ENCODE results near the gene ZNF473. TPM values are rescaled to one million over a fixed set of nuclear protein-coding genes. Genes with fewer than 3 reads are reported as not detected.
"Not testable (repeated sequence)": the region's sequence is repeated elsewhere in the genome, so short reads cannot be mapped to it uniquely, and the experiment has no call there.

ZNF473 gene
- total and polyA plus RNA-seq, 2 donors (not counting 3 experiments of a cell fraction or from before 2014, with no cell fraction given): 3.8 to 8.7 TPM

DNA sequence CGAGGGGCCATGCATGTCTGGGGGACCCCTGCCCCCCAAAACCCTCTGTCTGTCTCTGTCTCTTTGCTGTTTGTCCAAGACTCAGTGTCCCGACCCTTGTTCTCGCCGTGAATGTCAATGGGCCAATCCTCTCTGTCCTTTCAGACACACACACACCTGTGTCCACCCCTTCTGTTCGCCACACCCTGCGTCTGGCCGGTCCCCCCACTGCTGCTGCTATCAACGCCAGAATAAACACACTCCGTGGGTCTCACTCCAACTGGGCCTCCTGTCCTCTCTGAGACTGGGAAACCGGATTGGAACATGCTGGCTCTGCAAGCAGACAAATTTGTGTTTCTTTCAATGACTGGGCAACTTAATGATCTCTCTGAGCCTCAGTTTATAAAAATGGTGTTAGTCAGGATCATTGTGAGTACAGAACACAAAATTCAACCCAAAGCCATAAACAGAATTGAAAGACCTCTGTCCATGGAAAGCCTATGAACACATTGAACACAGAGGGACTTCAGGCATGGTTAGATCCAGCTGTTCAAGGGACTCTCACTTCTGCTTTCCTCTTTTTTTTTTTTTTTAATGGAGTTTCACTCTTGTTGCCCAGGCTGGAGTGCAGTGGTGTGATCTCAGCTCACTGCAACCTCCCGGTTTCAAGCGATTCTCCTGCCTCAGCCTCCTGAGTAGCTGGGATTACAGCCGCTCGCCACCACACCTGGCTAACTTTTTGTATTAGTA is 50.0 kb downstream of the ZNF473 start:
- H3K9ac ChIP-seq (replicated peaks; ENCODE audit: extremely low read depth, insufficient read depth, low read length); FAIRE-seq; H2AFZ ChIP-seq (ENCODE audit: low read depth, low read length); H3K4me3 ChIP-seq (replicated peaks in 1 of 3; ENCODE audit: insufficient read depth in 1 of 3, low read depth in 1 of 3, low read length in 3 of 3); H3K4me2 ChIP-seq (ENCODE audit: insufficient read depth, low read length); H3K4me1 ChIP-seq (ENCODE audit: control insufficient read depth, extremely low read depth, insufficient read depth, low read length); CTCF ChIA-PET; BruUV-seq (replicated peaks); H3K36me3 ChIP-seq (ENCODE audit: control insufficient read depth in 2 of 2, extremely low read depth in 1 of 2, insufficient read depth in 2 of 2, low read length in 2 of 2); POLR2A ChIA-PET; H3K27me3 ChIP-seq (ENCODE audit: control insufficient read depth in 2 of 2, insufficient read depth in 2 of 2, low read length in 2 of 2); dilution Hi-C loops (cut with MboI; ENCODE audit: extremely low pct_ligation_motif_present, low sequenced_read_pairs); DNase-seq (ENCODE audit: low read depth, low spot score); intact Hi-C loops (cut with micrococcal nuclease); H4K20me1 ChIP-seq (replicated peaks; ENCODE audit: control insufficient read depth, extremely low read depth, insufficient read depth, low read length); H3K27ac ChIP-seq (ENCODE audit: insufficient read depth, low read depth, low read length); H3K9me3 ChIP-seq (replicated peaks; ENCODE audit: control insufficient read depth, insufficient read depth, low read length); H3K79me2 ChIP-seq (ENCODE audit: control insufficient read depth, insufficient read depth, low read length); H3K9me1 ChIP-seq (replicated peaks; ENCODE audit: control insufficient read depth, extremely low read depth, insufficient read depth, low read length): not testable (repeated sequence)

GRCh38 chr19:50076581-50077355 is 51.0 kb downstream of the ZNF473 start:
- H3K4me1 ChIP-seq (ENCODE audit: control insufficient read depth, extremely low read depth, insufficient read depth, low read length); H3K27me3 ChIP-seq (ENCODE audit: control insufficient read depth in 2 of 2, insufficient read depth in 2 of 2, low read length in 2 of 2); intact Hi-C loops (cut with micrococcal nuclease); H3K9ac ChIP-seq (replicated peaks; ENCODE audit: extremely low read depth, insufficient read depth, low read length); DNase-seq (ENCODE audit: low read depth, low spot score); H3K9me1 ChIP-seq (replicated peaks; ENCODE audit: control insufficient read depth, extremely low read depth, insufficient read depth, low read length); BruUV-seq (replicated peaks); H3K9me3 ChIP-seq (replicated peaks; ENCODE audit: control insufficient read depth, insufficient read depth, low read length); H3K4me2 ChIP-seq (ENCODE audit: insufficient read depth, low read length); H2AFZ ChIP-seq (ENCODE audit: low read depth, low read length); dilution Hi-C loops (cut with MboI; ENCODE audit: extremely low pct_ligation_motif_present, low sequenced_read_pairs); H4K20me1 ChIP-seq (replicated peaks; ENCODE audit: control insufficient read depth, extremely low read depth, insufficient read depth, low read length); H3K27ac ChIP-seq (ENCODE audit: insufficient read depth, low read depth, low read length); POLR2A ChIA-PET; H3K4me3 ChIP-seq (replicated peaks in 1 of 3; ENCODE audit: insufficient read depth in 1 of 3, low read depth in 1 of 3, low read length in 3 of 3); H3K79me2 ChIP-seq (ENCODE audit: control insufficient read depth, insufficient read depth, low read length); H3K36me3 ChIP-seq (ENCODE audit: control insufficient read depth in 2 of 2, extremely low read depth in 1 of 2, insufficient read depth in 2 of 2, low read length in 2 of 2); CTCF ChIA-PET: not testable (repeated sequence)
- FAIRE-seq: peak; percentile 37

- intact Hi-C loops (cut with micrococcal nuclease); CTCF ChIA-PET; H3K9me1 ChIP-seq (replicated peaks; ENCODE audit: control insufficient read depth, extremely low read depth, insufficient read depth, low read length); H3K4me2 ChIP-seq (ENCODE audit: insufficient read depth, low read length); H3K4me1 ChIP-seq (ENCODE audit: control insufficient read depth, extremely low read depth, insufficient read depth, low read length); H3K9me3 ChIP-seq (replicated peaks; ENCODE audit: control insufficient read depth, insufficient read depth, low read length); H3K9ac ChIP-seq (replicated peaks; ENCODE audit: extremely low read depth, insufficient read depth, low read length); dilution Hi-C loops (cut with MboI; ENCODE audit: extremely low pct_ligation_motif_present, low sequenced_read_pairs); H3K79me2 ChIP-seq (ENCODE audit: control insufficient read depth, insufficient read depth, low read length); H3K36me3 ChIP-seq (ENCODE audit: control insufficient read depth in 2 of 2, extremely low read depth in 1 of 2, insufficient read depth in 2 of 2, low read length in 2 of 2); POLR2A ChIA-PET; H2AFZ ChIP-seq (ENCODE audit: low read depth, low read length); H4K20me1 ChIP-seq (replicated peaks; ENCODE audit: control insufficient read depth, extremely low read depth, insufficient read depth, low read length); H3K4me3 ChIP-seq (replicated peaks in 1 of 3; ENCODE audit: insufficient read depth in 1 of 3, low read depth in 1 of 3, low read length in 3 of 3); H3K27ac ChIP-seq (ENCODE audit: insufficient read depth, low read depth, low read length); H3K27me3 ChIP-seq (ENCODE audit: control insufficient read depth in 2 of 2, insufficient read depth in 2 of 2, low read length in 2 of 2); BruUV-seq (replicated peaks); DNase-seq (ENCODE audit: low read depth, low spot score): not testable (repeated sequence)
- peak; percentile 18 for FAIRE-seq
These were observed 53.2 kb downstream of the ZNF473 start for GRCh38 chr19:50079014-50079413.

- H3K4me2 ChIP-seq (ENCODE audit: insufficient read depth, low read length); dilution Hi-C loops (cut with MboI; ENCODE audit: extremely low pct_ligation_motif_present, low sequenced_read_pairs); H3K36me3 ChIP-seq (ENCODE audit: control insufficient read depth in 2 of 2, extremely low read depth in 1 of 2, insufficient read depth in 2 of 2, low read length in 2 of 2); BruUV-seq (replicated peaks); H3K27ac ChIP-seq (ENCODE audit: insufficient read depth, low read depth, low read length); DNase-seq (ENCODE audit: low read depth, low spot score); H3K27me3 ChIP-seq (ENCODE audit: control insufficient read depth in 2 of 2, insufficient read depth in 2 of 2, low read length in 2 of 2); H3K4me3 ChIP-seq (replicated peaks in 1 of 3; ENCODE audit: insufficient read depth in 1 of 3, low read depth in 1 of 3, low read length in 3 of 3); H3K79me2 ChIP-seq (ENCODE audit: control insufficient read depth, insufficient read depth, low read length); intact Hi-C loops (cut with micrococcal nuclease); FAIRE-seq; H2AFZ ChIP-seq (ENCODE audit: low read depth, low read length); POLR2A ChIA-PET; H3K9me1 ChIP-seq (replicated peaks; ENCODE audit: control insufficient read depth, extremely low read depth, insufficient read depth, low read length); H3K9me3 ChIP-seq (replicated peaks; ENCODE audit: control insufficient read depth, insufficient read depth, low read length); H4K20me1 ChIP-seq (replicated peaks; ENCODE audit: control insufficient read depth, extremely low read depth, insufficient read depth, low read length); CTCF ChIA-PET; H3K9ac ChIP-seq (replicated peaks; ENCODE audit: extremely low read depth, insufficient read depth, low read length); H3K4me1 ChIP-seq (ENCODE audit: control insufficient read depth, extremely low read depth, insufficient read depth, low read length): not testable (repeated sequence)
These were observed 58.6 kb downstream of the ZNF473 start for GRCh38 chr19:50084440-50084839.
